Measurements from ENCODE around the gene PMEPA1.

PMEPA1 gene

GRCh38 chr20:57696401-57696961, 13.3 kb downstream of the PMEPA1 start:
- in situ Hi-C loops (cut with MboI; ENCODE audit: low sequenced_read_pairs), result no loop called here

- in situ Hi-C loops (cut with MboI; ENCODE audit: low sequenced_read_pairs), result no loop called here
These were observed 13.9 kb downstream of the PMEPA1 start for GRCh38 chr20:57695940-57696339.

DNA sequence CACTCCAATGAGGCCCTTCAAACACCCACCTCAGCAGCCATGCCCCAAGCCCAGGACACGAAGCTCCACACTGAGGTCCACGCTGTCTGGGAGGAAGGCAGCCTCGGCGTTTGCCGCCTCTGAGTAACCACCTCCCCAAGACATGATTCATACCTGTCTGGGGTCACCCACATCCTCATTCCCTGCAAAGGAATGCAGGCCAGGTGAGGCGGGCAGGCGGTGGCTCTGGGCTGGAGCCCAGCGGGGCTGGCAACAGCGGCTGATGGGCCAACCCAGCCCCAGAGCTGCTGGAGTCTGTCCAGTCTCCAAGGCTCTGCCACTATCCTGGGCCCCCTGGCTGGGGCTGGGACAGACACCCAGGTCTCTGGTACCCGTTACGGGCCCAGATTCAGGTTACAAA, 14.8 kb downstream of the PMEPA1 start:
- in situ Hi-C loops (cut with MboI; ENCODE audit: low sequenced_read_pairs), result no loop called here

DNA sequence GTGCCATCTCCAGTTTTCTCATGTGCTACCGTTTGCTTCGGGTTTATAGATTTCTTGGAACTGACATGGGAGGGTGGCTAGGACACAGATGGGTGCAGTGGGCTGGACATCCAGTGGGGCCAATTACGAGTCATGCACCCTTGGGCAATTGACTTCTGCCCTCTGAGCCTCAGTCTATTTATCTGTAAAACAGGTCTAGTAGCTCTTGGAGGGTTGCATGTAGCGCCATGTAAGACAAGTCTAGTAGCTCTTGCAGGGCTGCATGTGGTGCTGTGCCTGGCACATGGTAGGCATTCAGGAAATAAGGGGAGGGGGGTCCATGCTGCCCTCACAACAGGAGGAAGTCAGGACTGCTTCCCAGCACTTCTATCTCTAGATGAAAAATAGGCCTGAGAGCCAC, 15.3 kb downstream of the PMEPA1 start:
- in situ Hi-C loops (cut with MboI; ENCODE audit: low sequenced_read_pairs), result no loop called here

DNA sequence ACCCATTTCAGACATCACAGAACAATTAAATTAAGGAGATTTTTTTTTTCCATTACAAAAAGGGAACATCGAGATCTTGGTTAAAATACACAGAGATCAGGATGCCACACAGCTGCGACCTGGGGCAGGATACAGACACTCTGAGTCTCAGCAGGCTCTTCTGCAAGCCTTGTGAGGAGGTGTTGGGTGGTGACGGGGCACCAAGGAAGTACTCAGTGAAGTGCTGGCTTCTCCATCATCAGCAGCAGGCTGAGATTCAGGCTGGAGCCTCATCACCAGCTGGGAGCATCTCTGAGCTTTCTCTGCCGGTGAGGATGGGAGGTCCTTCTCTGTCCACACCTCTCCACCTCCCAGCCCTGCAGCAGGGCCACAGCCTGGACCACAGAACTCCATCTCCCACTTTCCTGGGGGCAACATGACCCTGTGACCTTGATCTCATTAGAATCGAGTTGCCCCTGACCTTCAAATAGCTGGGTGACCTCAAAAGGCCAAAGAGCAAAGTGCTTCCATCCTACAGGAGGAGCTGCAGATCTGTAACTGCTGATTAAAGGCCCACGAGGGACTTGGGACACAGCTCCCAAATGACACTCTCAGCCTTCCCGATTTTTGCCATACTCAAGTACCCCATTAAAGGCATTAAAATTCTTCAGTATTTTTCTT, 16.0 kb downstream of the PMEPA1 start:
- in situ Hi-C loops (cut with MboI; ENCODE audit: low sequenced_read_pairs), result no loop called here

DNA sequence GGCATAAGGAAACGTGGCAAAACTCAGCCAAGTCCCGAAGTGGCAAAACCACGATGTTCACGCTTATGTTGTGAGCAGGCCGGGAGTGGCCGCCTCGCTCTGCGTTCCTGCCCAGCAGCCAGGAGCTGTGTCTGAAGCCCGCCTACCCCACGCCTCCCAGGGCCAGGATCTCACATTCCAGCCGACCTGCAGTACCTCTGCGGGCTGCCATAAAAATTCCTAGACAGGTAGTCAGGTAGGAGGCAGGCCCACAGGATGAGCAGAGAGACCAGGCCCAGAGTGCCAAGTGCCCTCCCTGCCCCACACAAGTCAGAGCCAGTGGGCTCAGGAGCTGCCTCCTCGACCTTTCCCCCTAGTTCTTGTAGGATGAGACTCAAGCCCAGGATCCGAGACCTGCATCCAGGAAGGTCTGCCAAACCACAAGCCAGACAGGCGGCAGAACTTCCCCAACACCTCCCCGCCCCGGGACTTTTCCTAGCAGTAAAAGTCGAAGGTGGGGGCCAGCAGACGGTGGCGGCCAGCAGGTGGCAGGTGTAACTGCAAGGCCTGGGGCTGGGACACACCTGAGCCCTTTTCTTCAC, 16.7 kb downstream of the PMEPA1 start:
- in situ Hi-C loops (cut with MboI; ENCODE audit: low sequenced_read_pairs), result no loop called here

GRCh38 chr20:57692393-57692792, 17.4 kb downstream of the PMEPA1 start:
- in situ Hi-C loops (cut with MboI; ENCODE audit: low sequenced_read_pairs), result no loop called here

- in situ Hi-C loops (cut with MboI; ENCODE audit: low sequenced_read_pairs), result no loop called here
These were observed 18.1 kb downstream of the PMEPA1 start for GRCh38 chr20:57691699-57692098.

DNA sequence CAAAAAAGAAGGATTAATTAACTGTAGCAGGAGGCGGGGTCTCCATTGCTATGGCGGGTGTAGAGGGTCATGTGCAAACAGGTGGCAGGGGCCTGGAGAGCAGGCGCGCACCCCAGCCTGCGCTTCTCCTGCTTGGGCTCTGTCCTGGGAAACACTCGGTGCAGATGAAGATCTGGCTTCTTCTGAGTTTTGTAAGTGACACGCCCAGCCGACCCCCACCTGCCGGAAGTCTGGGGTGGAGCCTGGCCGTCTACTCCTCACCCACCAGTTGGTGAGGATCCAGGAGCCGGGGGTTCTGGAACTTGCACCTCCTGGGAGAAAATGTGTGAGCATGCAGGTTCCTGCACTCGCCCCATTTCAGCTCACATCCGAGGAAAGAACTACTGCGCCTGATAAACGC, 19.3 kb downstream of the PMEPA1 start:
- in situ Hi-C loops (cut with MboI; ENCODE audit: low sequenced_read_pairs), result no loop called here

DNA sequence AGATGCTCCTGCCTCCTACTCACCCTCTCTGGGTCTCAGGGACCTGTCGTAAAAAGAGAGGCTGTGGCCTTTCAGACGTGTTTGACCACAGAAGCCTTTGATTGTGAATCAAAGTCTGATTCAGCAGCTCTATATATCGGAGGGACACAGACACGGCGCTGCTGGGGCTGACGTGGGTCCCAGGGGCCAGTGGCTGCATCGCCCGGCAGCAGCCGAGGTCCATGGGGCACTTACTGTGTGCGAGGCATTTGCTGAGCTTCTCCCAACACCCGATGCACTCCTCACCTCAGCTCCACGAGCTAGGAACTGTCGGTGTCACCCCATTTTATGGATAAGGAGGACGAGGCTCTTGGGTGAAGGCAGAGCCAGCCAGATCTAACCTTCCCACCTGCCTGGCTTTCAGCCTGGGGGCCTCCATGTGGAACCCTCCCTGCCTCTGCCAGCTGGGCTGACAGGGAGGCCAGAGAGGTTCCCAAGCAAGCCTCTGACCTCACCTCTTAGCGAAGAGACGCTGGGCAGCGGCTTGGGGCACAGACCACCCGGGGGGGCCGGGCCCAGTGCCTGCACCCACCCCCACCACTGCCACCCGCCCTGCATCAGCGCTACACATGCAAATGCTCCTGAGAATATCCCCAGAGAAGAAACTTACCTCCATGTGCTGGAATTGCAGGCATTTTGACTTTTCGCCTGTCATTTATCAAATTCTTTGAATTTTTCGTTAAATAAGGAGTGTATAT, 19.9 kb downstream of the PMEPA1 start:
- in situ Hi-C loops (cut with MboI; ENCODE audit: low sequenced_read_pairs), result no loop called here

- in situ Hi-C loops (cut with MboI; ENCODE audit: low sequenced_read_pairs), result no loop called here
These were observed 21.0 kb downstream of the PMEPA1 start for GRCh38 chr20:57688864-57689263.

DNA sequence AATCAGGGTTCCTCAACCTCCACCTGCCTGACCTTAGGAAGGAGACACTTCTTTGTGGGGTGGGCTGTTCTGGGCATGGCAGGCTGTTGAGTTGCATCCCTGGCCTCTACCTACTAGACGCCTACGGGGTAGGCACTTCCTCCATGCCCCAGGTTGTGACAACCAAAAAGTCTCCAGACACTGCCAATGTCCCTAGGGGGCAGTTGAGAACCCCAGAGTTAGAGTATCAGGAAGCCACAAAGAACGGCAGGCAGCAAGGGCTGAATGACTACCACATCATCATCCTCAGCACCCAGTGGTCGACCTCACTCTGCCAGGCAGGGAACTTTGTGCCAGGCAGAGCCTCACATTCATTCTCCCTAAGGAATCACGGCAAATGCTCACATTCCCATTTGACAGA, 21.5 kb downstream of the PMEPA1 start:
- in situ Hi-C loops (cut with MboI; ENCODE audit: low sequenced_read_pairs), result no loop called here

DNA sequence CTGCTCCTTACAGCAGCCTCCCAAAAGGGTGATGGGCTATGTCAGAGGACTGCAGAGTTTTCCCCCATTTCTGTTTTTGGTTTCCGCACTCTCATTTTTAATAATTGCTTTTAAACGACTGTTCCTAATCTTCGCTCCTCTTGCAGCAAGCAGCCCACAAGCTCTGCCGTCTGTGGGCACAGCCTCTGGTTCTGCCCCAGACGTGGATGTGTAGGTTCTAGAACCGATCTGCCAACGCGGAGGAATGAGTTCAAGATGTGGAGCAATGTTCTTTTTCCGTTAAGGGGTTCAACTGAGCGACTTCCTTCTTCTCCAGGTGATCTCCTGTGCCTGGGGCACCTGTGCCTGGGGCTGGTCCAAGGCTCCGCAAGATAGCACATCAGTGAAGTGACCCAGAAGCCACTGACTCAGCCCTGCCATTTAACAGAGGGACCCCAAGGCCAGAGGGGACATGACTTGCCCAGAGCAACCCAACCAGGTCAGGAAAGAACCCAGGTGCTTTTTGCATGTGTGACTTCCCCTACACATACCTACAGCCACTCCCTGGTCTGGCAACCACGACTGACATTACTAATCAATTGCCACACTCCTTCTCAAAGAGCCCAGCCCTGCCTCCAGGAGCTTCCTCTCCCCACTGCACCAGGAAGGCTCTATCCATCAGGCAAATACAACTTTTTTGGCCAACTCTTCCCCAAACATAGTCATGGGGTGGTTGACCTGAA, 22.7 kb downstream of the PMEPA1 start:
- in situ Hi-C loops (cut with MboI; ENCODE audit: low sequenced_read_pairs), result no loop called here

- in situ Hi-C loops (cut with MboI; ENCODE audit: low sequenced_read_pairs), result no loop called here
These were observed 24.6 kb downstream of the PMEPA1 start for GRCh38 chr20:57685146-57685758.

GRCh38 chr20:57684808-57685140, 25.0 kb downstream of the PMEPA1 start:
- in situ Hi-C loops (cut with MboI; ENCODE audit: low sequenced_read_pairs), result no loop called here

GRCh38 chr20:57683881-57684807, 25.7 kb downstream of the PMEPA1 start:
- in situ Hi-C loops (cut with MboI; ENCODE audit: low sequenced_read_pairs), result no loop called here

GRCh38 chr20:57683287-57683686, 26.5 kb downstream of the PMEPA1 start:
- in situ Hi-C loops (cut with MboI; ENCODE audit: low sequenced_read_pairs), result no loop called here

GRCh38 chr20:57682184-57683101, 27.4 kb downstream of the PMEPA1 start:
- in situ Hi-C loops (cut with MboI; ENCODE audit: low sequenced_read_pairs), result no loop called here
